ENCODE measurements around the gene C21orf58. TPM values are rescaled to one million over a fixed set of nuclear protein-coding genes. Genes with fewer than 3 reads are reported as not detected.

Gene C21orf58
- 1.8 and 1.9 TPM in 2 replicates for total RNA-seq

GRCh38 chr21:46323710-46324389 is at the start of gene C21orf58, which contains the start of gene PCNT:
C21orf58 (minus strand) TSS chr21:46323870; CDS start chr21:46322738, 1,132 bp downstream.
PCNT (plus strand) TSS chr21:46324156; CDS start chr21:46324229, 73 bp downstream.

GRCh38 chr21:46285761-46286647 is 37.7 kb downstream of the C21orf58 start, which contains the start of gene YBEY:
YBEY (plus strand) TSS chr21:46286342; CDS start chr21:46286914, 572 bp downstream.

GRCh38 chr21:46285206-46285661 is 38.4 kb downstream of the C21orf58 start, which contains the start of gene MCM3AP:
MCM3AP (minus strand) TSS chr21:46285611; CDS start chr21:46285286, 325 bp downstream.

Other genes starting within 250 kb of the C21orf58 start
- 3,138 and 3,212 TPM in 2 replicates for gene COL6A2, start 225.8 kb downstream of the C21orf58 start, total RNA-seq
- 1.4 TPM in 1 of 2 replicates, not detected in the other for gene FTCD, start 168.3 kb downstream of the C21orf58 start, total RNA-seq
- gene SPATC1L, start 139.4 kb downstream of the C21orf58 start, total RNA-seq, result 2.6 and 29.8 TPM in 2 replicates
- 101 and 129 TPM in 2 replicates for gene LSS, start 95.1 kb downstream of the C21orf58 start, total RNA-seq
- gene MCM3AP, start 38.3 kb downstream of the C21orf58 start, total RNA-seq, result 35.5 and 63.3 TPM in 2 replicates
- 30.0 and 32.7 TPM in 2 replicates for gene YBEY, start 37.5 kb downstream of the C21orf58 start, total RNA-seq
- 10.7 and 14.8 TPM in 2 replicates for gene PCNT, start 286 bp upstream of the C21orf58 start, total RNA-seq
- 8.9 and 15.3 TPM in 2 replicates for gene DIP2A, start 135.0 kb upstream of the C21orf58 start, total RNA-seq

Measured in pericardium fibroblast (primary cell).